MM.1S (cell line): ENCODE results near the gene SEC24D.

ENCODE experiments used
- CTCF ChIP-seq: fragments of 300-600 bp; sonication (generic); IDR thresholded peaks from 2 replicates; pipeline ENCODE4 v1.5.1; 2016; ENCODE audit warnings: antibody characterized with exemption, low read length, mixed read lengths
- EZH2 ChIP-seq: fragments of 300-600 bp; sonication (generic); optimal IDR thresholded peaks from 2 replicates; pipeline ENCODE3; 2017; ENCODE audit warnings: low read depth, mild to moderate bottlenecking, antibody characterized with exemption, low read length, mixed read lengths
- EZH2phosphoT487 ChIP-seq: fragments of 300-600 bp; sonication (generic); IDR thresholded peaks from 2 replicates; pipeline ENCODE4 v1.6.1; 2018; ENCODE audit warnings: antibody characterized with exemption, low read length

DNA sequence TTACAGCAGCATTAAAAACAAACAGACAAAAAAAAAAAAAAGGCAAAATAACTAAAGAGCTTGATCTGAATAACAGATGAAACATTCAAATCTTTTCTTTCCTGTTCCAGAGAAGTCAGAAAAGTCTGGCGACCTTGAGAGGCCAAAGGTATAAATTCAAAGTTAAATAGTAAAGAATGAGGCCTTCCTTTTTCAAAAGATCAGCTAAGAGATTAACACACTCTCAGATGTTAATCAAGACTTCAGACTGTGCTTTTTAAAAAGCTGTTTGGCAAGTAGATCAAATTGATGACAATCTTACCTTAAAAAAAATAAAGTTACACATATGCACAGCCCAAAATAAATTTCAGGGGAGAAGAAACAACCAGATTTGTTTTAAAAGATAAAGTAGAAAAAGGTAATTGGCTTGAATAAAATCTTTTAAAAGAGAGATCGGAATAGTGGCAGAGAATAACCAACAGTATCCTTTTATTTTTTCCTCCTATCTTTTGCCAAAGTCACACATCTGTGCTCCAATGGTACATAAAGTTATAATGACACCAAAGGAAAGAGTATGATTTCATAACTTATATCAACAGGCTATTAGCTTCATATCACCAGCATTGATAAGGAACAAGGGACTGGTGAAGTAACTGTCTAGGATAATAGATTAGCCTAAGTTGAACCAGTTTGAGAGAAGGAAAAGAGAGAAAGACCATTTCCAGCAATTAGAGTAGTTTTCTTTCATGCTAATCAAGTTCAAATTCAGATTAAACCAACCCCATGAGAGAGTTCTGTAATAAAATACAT lies 80.3 kb downstream of the SEC24D start:
- TF ChIP-seq CTCF: no peak
- TF ChIP-seq EZH2: no peak
- TF ChIP-seq EZH2phosphoT487: no peak
